Activated gamma-delta T cell treated with anti-CD3 and anti-CD28 coated beads, Interleukin-2, amount 50 U/mL, for 16 hours (primary cell): Measurements from ENCODE around the gene AUP1.
A peak's percentile ranks its signal among the peaks of the same experiment; 100 is the strongest.
"Not testable (repeated sequence)": the region's sequence is repeated elsewhere in the genome, so short reads cannot be mapped to it uniquely, and the experiment has no call there.

Source experiments
- DNase-seq: peaks from one replicate; pipeline ENCODE4 v3.0.0-alpha.2; 2020; ENCODE audit warnings: low read depth

The AUP1 gene

DNA sequence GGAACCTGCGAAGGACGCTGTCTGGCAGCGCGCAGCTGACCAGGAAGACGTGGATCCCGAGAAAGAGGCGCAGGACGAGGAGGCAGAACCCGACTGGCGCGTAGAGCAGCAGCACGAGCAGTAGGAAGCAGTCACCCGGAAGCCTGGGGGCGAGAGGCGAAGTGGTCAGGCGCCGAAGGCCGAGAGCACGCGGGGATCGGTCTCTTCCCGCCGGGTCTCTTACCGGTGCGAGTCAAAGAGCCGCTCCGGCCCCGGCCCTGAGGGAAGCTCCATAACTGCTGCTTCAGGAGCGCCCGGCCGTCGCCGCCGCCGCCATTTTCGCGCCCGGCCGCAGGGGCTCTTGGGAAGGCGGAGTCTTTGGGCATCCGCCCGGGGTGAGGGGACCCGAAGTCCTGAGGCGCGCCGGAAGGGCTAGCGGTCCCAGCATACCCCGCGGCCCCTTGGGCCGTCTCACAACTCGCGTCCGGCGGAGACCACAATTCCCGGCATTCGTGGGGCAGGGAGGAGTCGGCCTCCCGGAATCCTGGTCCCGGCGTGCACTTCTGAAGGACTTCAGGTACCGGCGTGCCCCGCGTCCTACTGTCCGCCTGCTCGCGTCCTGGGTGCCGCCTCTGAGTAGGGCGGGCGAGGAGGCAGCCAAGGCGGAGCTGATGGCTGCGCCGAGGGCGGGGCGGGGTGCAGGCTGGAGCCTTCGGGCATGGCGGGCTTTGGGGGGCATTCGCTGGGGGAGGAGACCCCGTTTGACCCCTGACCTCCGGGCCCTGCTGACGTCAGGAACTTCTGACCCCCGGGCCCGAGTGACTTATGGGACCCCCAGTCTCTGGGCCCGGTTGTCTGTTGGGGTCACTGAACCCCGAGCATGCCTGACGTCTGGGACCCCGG, at the start of gene AUP1, which contains the start of gene HTRA2:
AUP1 (minus strand) TSS at position 350 of the 882 bp plus-strand sequence; CDS start at position 273, 77 bp downstream.
HTRA2 (plus strand) TSS at position 577 of the 882 bp plus-strand sequence; CDS start at position 651, 74 bp downstream.
- peak; percentile 79 for DNase-seq

DNA sequence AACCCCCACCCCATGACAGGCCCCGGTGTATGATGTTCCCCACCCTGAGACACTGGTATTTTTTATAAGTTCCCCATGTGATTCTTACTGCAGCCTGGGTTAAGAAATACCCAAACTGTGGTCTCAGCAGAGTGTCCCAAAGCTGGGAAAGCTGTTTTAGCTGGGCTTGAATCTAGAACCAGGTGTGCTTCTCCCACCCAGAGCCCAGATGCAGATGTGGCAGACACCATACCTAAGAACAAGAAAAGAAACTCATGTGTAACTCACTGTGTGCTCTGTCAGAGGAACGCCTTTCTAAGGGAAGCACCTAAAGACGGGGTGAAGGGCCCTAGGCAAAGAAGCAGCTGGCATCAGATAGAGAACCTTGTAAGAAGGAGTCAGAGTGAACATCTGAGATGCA, 48.9 kb upstream of the AUP1 start:
- DNase-seq = no peak

DNA sequence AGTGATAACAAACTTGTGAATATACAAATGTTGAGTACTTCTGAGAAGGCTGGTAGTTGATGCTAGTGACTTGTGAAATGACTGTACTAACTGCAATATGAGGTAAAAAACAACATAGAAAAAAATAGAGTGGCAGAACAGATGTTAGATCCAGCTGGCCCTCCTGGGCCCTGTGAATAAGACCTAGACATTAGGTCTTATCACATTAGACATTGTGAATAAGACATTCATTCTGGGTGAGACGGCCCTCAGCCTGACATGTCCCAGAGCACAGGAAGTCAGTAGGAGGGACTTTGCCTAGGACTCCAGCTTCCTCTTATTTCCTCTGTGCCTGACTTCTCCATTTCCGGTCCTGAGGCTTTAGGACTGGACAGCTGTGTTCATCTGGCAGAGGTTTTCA, 47.9 kb upstream of the AUP1 start:
- no peak for DNase-seq

DNA sequence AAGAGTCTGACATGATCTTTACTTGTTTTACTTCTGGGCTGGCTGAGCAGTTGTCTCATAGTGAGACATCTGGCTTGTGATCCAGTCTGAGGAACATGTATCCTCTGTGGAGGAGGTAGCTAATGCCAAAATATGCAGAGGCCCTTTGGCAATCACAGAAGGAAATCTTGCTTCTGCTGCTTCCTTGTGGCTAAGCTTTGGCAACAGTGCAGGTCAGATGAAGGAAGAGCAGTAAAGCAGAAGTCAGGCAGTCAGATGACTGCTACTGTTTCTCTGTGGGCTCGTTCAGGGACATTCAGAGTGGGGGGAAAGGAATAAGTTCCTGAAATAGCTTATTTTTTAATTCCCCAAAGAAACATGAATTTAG, 47.3 kb upstream of the AUP1 start:
- DNase-seq = no peak

DNA sequence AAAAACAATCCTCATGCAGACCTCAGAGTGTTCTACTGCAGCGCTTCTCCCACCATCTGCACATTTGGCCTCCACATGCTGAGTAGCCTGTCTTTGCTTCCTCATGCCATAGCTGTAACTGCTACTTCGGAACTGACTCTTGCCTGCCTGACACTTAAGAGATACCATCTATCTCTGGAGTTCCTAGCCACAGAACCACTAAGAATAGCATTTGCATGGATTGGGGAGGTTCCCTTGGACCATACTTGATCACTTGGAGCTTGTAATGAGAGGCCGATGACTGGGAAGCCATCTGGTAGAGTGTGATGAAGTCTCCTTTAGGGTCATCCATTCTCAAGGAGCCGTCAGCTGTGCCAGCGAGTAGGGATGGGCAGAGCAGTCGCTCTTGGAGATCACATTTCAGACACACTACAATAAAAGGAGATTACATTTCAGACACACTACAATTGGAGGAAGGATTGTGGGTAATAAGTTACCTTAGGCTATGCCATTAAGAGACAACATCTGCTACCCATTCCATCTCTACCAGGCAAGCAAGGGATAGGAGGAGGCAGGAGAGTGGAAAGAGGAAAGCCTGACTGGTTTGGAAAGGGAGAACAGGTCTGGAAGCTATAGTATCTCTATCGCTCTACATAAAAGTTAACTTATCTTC, 46.8 kb upstream of the AUP1 start:
- DNase-seq = no peak

DNA sequence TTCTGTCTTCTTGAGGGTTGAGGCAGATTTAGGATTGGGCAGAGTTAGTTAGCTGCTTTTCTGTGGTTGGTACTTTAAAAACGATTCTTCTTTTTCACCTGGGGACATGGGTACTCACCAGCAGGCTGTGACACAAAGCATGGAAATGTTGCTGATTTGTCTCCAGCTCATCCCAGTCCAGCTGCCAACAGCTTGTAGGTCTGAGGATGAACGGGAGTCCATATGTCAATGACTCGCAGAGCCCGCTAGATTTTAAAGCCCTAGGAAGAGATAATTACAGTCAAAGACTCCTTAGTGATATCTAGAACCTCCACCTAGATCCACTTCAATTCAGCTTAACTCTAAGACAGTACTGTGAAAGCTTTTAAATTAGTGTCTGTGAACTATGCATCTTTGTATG, 45.8 kb upstream of the AUP1 start:
- DNase-seq = no peak

GRCh38 chr2:74573747-74574562, 44.4 kb upstream of the AUP1 start:
- DNase-seq = no peak

DNA sequence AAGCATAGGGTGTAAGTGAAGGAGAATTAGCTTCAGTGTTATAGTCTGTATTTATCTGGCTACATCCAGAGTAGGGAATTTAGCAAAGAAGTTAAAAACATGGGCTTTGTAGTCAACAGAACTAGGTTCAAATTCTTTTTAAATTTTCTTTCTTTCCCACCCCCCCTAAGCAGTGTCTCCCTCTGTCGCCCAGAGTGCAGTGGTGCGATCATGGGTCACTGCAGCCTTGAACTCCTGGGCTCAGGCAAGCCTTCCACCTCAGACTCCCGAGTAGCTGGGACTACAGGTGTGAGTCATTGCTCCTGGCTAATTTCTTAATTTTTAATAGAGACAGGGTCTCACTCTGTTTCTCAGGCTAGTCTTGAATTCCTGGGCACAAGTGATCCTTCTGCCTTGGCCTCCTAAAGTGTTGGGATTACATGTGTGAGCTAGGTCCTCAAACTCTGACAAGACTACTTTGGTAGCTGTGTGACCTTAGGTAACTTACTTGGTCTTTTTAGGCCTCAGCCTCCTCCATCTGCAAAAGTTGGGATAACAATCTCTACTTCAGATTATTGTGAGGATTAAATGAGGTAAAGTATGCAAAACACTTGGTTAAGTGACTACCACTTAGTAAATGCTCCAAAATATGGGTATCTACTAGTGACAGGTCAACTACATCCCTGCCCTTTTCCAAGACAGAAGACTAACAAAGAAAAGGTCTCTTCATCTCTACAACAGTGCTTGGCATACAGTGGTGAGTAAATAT, 42.8 kb upstream of the AUP1 start:
- DNase-seq = no peak

DNA sequence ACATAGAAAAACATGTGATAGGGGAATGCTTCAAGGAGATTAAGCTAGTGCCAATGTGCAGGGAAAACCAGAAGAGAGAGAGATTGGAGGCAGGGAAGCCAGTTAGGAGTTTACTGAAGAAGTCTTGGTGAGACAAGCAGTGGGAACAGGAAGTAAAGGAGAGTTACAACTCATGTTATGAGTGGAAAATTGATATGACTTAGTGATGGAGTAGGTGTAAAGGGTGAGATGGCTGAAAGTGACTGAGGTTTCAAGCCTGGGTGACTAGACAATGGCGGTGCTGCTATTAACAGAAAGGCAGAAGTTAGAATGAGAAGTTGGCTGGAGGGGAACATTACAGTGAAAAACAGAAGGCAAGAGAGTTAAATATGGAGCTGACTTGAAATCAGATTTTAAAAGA, 41.6 kb upstream of the AUP1 start:
- no peak for DNase-seq

GRCh38 chr2:74569686-74570085, 40.2 kb upstream of the AUP1 start:
- no peak for DNase-seq

DNA sequence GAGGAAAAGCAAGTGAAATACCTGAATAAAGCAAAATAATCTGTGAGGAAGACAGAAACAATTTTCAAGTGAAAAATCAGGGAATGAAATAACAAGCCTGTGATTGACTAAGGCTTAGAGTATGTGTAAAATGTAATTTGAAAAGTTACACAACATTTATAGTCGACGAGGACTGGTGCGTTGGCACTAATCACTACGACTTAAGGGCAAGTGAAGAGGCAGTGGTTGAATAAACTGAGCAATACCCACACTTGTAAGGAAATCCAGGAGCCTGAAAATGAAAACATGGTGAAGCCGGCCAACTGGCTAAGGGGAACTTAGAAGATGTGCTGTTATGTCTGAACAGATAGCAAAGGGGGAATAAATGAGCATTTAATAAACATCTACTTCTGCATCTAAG, 38.4 kb upstream of the AUP1 start:
- no peak for DNase-seq

DNA sequence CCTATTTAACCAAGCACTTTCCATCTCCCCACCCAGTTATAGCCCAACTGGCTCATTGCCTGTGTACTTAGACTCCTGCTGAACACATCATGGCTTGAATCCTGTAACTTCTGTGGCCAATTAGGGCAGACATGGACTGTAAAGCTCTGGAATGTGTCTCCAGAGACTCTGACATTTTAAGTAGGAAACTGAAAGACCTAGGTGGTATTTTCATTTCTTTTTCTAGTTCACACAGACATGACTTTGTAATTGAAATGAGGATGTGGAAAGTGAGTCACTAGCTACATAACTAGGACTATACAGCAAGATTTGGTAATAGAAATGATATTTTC, 37.2 kb upstream of the AUP1 start:
- no peak for DNase-seq

- no peak for DNase-seq
Measured at GRCh38 chr2:74566076-74566753, 36.7 kb upstream of the AUP1 start.

DNA sequence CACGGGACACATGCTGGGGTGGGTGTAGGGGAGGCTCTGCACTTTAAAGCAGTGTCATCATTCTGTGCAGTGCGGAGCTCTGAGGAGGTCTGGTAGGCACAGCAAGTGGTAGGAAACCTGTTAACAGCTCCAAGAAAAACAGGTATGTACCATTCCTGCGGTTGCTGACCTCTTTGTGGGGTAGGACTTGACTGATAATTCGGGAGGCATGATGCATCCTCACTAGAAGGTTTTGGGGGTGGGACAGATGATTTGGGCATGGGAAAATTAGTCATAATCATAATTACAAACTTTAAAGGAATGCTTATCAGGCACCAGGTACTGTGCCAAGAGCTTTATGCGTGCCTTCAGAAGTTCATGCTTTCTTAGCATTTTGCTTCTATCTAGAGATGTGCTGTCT, 34.7 kb upstream of the AUP1 start:
- DNase-seq = no peak

DNA sequence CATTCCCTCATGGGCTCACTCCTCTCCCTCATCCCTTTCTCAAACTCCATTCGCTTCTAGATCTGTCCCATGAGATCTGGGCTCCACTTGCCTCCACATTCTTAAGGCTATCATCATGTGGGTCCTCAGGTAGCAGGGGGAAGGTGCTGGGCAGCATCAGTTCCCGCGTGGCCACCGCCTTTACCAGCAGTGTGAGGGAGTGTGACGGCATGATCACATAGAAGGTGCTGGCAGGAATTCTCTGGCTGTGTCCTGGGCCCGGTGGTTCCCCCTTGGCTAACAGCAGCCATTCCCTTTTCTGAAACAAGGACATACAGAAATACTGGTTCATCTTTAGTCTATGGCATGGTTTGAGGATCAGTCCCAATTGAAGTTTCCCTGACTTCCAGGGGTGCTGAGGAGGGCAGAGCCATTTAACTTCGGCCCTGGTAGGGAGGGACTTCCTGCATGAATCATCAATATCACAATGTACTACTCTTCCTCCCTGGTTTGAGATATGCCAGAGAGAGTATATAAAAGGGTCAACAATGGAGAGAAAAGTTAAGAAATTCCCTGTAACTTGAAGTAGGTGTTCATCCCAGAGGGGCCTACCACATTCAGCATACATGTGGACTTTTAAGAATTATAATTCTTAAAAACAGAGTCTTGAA, 32.7 kb upstream of the AUP1 start:
- no peak for DNase-seq

- DNase-seq = not testable (repeated sequence)
Measured at GRCh38 chr2:74561022-74561421, 31.5 kb upstream of the AUP1 start.

DNA sequence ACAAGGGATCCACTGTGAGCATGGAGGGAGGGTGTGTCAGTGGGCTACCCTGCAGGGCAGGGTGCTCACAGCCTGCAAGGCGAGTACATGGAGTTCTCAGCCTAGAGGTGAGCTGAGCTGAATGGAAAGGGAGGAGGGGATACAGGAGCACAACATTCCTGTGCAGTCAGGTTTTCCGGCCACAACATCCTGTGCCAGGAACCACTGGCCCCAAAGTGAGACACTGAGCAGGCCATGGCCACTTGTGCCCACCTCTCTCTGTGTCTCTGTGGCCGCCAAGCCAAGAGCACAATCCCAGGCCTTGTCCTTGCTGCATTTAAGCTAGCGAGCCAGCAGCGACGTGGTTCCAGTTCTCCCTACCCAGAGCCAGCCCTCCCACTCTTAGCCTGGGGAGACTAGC, 31.1 kb upstream of the AUP1 start:
- no peak for DNase-seq

DNA sequence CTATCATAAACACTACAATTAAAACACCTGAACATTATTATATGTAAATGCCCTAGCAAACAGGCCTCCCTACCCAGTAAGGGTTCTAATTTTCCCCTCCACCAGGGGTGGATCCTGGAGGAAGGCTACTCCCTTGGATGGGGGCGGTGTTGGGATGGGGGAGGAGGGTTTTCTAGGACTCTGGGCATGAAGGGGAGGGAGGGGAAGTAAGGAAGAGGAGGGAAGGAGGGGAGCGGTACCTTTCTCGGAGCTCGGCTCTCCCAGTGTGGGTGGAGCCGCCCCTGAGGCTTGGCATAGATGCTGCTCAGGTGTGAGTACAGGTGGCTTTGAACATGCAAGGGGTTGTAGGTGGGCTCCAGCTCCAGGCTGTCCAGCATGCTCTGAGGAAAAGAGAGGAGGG, 30.4 kb upstream of the AUP1 start:
- DNase-seq = no peak

GRCh38 chr2:74558284-74559230, 29.1 kb upstream of the AUP1 start:
- DNase-seq = no peak
